GM12878 (cell line): ENCODE data around the gene ICA1.
A peak's percentile ranks its signal among the peaks of the same experiment; 100 is the strongest.

ENCODE experiments used
- CTCF ChIP-seq, 3 experiments: IDR thresholded peaks in 2 of 3; conservative IDR thresholded peaks in 1 of 3; 2 replicates each; pipeline ENCODE4 v1.5.1; 2011; ENCODE audit warnings: low read depth in 3 of 3, low read length in 3 of 3, mild to moderate bottlenecking in 3 of 3, control low read depth in 2 of 3, moderate library complexity in 2 of 3, inconsistent platforms in 1 of 3, mixed read lengths in 1 of 3; ENCODE audit not compliant: control insufficient read depth in 2 of 3, insufficient read depth in 1 of 3; ENCODE audit errors: extremely low read depth in 1 of 3
- SMAD1 ChIP-seq: fragments of 450-650 bp; IDR thresholded peaks from 2 replicates; pipeline ENCODE4 v1.6.1; 2018; ENCODE audit warnings: mild to moderate bottlenecking, low read depth; ENCODE audit not compliant: partially characterized antibody
- SMARCA5 ChIP-seq: fragments of 450-650 bp; IDR thresholded peaks from 2 replicates; pipeline ENCODE4 v1.6.1; 2017; ENCODE audit warnings: mild to moderate bottlenecking
- ZNF274 ChIP-seq: IDR thresholded peaks from one replicate; pipeline ENCODE4 v1.8.0; 2011; ENCODE audit not compliant: insufficient read length, insufficient read depth

DNA sequence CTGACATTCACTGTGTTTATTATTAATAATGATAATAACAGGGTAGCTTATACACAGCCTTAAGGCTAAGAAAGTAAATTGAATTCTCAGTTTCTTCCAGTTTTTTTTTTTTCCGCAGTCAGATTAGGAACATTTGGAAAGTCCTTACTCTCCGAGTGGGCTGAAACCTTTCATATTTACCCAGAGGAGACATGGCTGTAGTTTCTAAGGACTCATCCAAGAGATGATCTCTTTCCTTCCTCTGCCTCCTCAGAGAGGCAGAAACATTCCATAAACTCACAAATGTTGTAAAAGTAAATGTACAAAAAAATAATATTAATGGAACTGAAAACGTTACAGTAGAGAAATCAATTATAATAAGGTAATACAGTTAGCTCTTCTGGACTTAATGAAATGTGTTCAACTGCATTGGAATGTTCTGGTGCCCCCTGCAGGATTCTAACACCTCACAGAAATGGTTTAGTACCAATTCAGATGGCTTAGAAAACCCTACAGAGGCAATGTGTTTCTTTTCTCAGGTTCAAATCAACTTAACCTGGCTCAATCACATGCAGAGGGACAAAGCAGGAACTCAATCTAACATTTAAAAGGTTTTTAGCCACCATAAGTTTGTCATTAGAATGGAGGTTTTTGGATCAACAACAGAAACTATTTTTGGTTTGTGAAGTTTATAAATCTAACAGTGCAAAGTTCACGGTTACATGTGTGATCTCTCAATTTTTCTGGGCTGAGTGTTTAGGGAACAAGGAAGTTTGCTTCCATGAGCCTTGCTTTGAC is 71.7 kb downstream of the ICA1 start:
- peak; percentile 66 to 82 (median 81); a peak in 5 of 6 replicates for TF ChIP-seq CTCF (IDR thresholded peaks at IDR 0.05 in 2 of 3, conservative IDR thresholded peaks at IDR 0.05 in 1 of 3; ENCODE audit: control insufficient read depth in 2 of 3, extremely low read depth in 1 of 3, insufficient read depth in 1 of 3, low read depth in 3 of 3, low read length in 3 of 3)
- peak; percentile 80; the same call in 1 of the 2 replicates for TF ChIP-seq SMARCA5
- TF ChIP-seq SMAD1 = no peak
- TF ChIP-seq ZNF274 = no peak
